Ishikawa (cell line): ENCODE data around the gene TOR4A.

Experiments used
- CEBPB ChIP-seq: IDR thresholded peaks from 2 replicates; pipeline ENCODE4 v1.6.1; 2012
- CREB1 ChIP-seq: IDR thresholded peaks from 2 replicates; pipeline ENCODE4 v1.6.1; 2012; ENCODE audit warnings: low read depth
- EGR1 ChIP-seq: IDR thresholded peaks from 2 replicates; pipeline ENCODE4 v1.6.1; 2012
- EP300 ChIP-seq: IDR thresholded peaks from 2 replicates; pipeline ENCODE4 v1.6.1; 2012; ENCODE audit warnings: borderline replicate concordance
- FOXM1 ChIP-seq: IDR thresholded peaks from 2 replicates; pipeline ENCODE4 v1.6.1; 2012; ENCODE audit warnings: low read depth, borderline replicate concordance
- MAX ChIP-seq: IDR thresholded peaks from 2 replicates; pipeline ENCODE4 v1.6.1; 2012
- NFIC ChIP-seq: IDR thresholded peaks from 2 replicates; pipeline ENCODE4 v1.6.1; 2012
- RAD21 ChIP-seq: IDR thresholded peaks from 2 replicates; pipeline ENCODE4 v1.6.1; 2012; ENCODE audit warnings: low read depth
- REST ChIP-seq: IDR thresholded peaks from 2 replicates; pipeline ENCODE4 v1.6.1; 2012; ENCODE audit warnings: low read depth, mild to moderate bottlenecking
- TAF1 ChIP-seq: IDR thresholded peaks from 2 replicates; pipeline ENCODE4 v1.6.1; 2012; ENCODE audit warnings: low read depth, mild to moderate bottlenecking
- TCF12 ChIP-seq: IDR thresholded peaks from 2 replicates; pipeline ENCODE4 v1.6.1; 2012; ENCODE audit warnings: low read depth
- TEAD4 ChIP-seq: IDR thresholded peaks from 2 replicates; pipeline ENCODE4 v1.6.1; 2012
- USF1 ChIP-seq: IDR thresholded peaks from 2 replicates; pipeline ENCODE4 v1.6.1; 2012
- YY1 ChIP-seq: IDR thresholded peaks from 2 replicates; pipeline ENCODE4 v1.6.1; 2012; ENCODE audit warnings: low read depth
- ZBTB7A ChIP-seq: IDR thresholded peaks from 2 replicates; pipeline ENCODE4 v1.6.1; 2012; ENCODE audit warnings: low read depth

The TOR4A gene

GRCh38 chr9:137321726-137322361 is 44.3 kb downstream of the TOR4A start:
- no peak for TF ChIP-seq ZBTB7A
- no peak for TF ChIP-seq TEAD4
- no peak for TF ChIP-seq USF1
- no peak for TF ChIP-seq CEBPB
- TF ChIP-seq FOXM1, result no peak
- TF ChIP-seq RAD21, result no peak
- TF ChIP-seq MAX, result no peak
- no peak for TF ChIP-seq REST
- no peak for TF ChIP-seq EGR1
- TF ChIP-seq EP300, result no peak
- no peak for TF ChIP-seq CREB1
- TF ChIP-seq TCF12, result no peak
- TF ChIP-seq TAF1, result no peak

- TF ChIP-seq TAF1 (no peak), TEAD4 (no peak), NFIC (no peak), ZBTB7A (no peak), EP300 (no peak), TCF12 (no peak), RAD21 (no peak), REST (no peak), MAX (no peak), USF1 (no peak), FOXM1 (no peak), CREB1 (no peak), EGR1 (no peak), YY1 (no peak), CEBPB (no peak)
Observed at GRCh38 chr9:137323531-137324331, 46.2 kb downstream of the TOR4A start.

- TF ChIP-seq YY1 (no peak), ZBTB7A (no peak), RAD21 (no peak), CREB1 (no peak), TAF1 (no peak), MAX (no peak), USF1 (no peak), CEBPB (no peak), EGR1 (no peak), EP300 (no peak), FOXM1 (no peak), TEAD4 (no peak), NFIC (no peak), TCF12 (no peak), REST (no peak)
Observed at GRCh38 chr9:137325124-137325523, 47.6 kb downstream of the TOR4A start.
